NCI-H1417 treated with DMSO at 0.1 percent for 48 hours (cell line): Measurements from ENCODE around the gene HTR3B.

Experiments used
- DNase-seq: peaks from one replicate; lab custom pipeline; 2025; lab: John Stamatoyannopoulos, UW

HTR3B gene

DNA sequence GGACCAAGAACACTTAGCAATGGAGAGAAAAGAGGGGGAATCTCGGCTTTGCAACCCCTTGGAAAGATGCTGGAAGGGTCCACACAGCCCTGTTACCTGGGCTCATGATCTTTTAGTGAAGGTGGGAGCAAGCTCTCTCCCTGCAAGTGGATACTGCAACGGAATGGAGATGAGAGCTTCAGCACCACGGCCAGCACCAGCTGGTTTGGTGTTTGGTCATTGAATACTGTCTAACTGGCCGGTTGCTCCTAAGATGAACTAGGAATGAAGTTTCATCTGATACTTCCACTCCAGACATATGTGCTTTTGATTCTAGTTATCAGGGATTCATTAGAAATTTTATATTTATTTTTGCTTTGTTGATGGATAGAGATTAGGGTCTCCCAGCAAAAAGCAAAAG, 86.6 kb downstream of the HTR3B start:
- no peak for DNase-seq

DNA sequence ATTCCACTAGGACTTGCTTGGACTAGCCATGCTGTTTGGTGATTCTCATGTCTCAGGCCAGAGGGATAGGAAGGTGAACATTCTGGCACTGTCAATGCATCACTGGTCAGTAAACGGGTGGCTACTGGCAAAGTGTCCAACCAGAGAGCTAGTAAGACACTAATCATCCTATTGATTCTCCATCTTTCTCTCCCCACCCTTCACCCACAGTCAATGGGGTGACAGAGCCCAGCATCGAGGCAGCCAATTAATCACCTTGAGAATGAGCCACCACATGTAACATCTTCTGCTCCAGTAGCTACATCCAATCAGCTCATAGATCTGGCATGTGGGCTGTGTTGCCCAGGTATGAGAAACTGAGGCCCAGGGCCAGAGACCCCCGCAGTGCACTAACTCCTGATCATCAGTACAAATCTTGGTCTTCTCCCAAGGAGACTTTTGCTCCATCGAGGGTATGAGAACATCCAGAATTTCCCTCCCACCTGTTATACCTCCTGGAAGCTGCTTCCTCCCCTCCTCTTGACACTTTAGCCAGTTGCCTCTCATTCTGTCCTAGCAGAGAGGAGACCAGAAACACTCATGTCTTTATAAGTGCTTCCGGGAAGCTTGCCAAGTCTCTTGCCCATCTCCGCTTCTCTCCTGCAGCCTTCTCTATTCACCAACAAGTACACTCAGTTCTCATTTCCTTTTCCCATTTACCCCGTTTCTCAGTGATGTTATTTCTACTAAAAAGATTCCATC, 87.3 kb downstream of the HTR3B start:
- peak; percentile 71 for DNase-seq

DNA sequence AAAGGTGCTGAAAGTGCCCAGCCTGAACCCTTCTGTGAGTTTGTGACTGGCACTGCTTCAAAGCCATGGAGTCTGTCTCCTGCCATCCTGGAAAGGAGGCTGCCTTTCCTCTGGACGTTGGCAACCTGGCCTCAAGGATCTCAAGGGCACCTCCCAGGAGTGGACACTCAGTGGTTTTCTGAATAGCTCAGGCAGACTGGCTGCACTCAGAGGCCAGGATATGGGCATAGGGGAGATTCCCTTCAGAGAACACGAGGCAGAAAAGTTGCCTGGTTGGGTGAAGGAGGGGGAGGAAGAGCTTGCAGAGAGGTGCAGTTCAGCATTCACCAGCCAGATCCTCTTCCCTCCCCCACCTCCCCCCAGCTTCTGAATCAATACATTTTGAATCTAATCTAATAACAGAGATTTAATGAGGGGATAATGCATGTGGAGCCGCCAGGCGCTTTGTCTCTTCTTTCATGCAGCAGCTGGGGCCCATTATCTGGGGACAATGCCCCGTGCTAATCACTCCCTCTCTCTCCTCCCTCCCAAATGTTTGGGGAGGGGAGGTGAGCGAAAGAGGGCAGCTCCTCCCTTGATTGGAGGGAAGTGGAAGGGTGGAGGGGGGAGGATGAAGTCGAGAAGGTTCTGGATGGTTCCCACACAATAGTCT, 88.0 kb downstream of the HTR3B start:
- peak; percentile 41 for DNase-seq

DNA sequence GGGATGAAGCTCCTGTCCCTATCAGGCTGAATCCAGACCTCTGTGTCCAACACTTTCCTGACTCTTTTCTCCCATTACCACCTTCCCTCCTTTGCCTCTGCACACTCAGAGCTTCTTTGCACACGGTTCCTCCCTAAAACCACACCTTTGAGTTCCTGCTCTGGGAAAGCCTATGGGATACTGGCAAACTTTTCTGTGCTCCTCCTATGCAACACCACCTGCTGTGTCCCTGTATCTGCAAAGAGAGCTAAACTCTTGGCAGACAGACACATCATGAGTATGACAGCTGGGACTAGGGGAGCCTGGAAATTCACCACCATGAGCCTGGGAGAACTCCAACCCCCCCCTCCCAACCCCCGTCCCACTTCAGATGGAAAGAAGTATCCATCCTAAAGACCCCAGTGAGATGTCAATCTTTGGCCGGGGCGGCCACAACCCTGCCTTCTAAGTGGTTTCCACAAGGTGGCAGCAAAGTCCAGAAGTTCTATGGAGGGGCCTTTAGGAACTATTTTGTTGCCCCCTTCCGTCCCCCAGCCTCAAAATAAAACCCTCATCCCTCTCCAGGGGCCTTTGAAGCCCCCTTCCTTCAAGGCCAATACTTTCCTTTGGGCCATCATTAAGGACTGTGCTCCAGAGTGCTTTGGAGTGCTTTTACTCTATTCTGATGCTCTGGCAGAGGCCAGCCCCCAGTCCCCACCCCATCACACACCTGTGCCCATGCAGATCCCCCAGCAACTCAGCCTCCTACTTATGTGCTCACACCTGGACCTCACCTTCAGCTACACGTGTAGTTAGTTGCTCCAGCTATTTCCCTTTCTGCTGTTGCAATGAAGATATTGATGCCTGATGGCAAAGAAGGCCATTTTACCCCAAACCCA, 89.7 kb downstream of the HTR3B start:
- no peak for DNase-seq
